Muscle of back (tissue), 11 donors: Measurements from ENCODE around the gene SUCLG2. TPM values are rescaled to one million over a fixed set of nuclear protein-coding genes. Genes with fewer than 3 reads are reported as not detected.

Experiments
- DNase-seq, 3 donors: peaks; one replicate each; pipeline versions ENCODE4 v3.0.0 to v3.0.0-alpha.2; 2013
- polyA plus RNA-seq, 10 donors: library from polyadenylated mRNA; unstranded; fragments of 120-200 nt; gene quantifications; one replicate each; pipeline ENCODE4 v1.2.1, GENCODE V29; 2013; ENCODE audit not compliant: insufficient read length in 10 of 10

Gene SUCLG2
- polyA plus RNA-seq, 10 donors = 28.6 to 41.4 (median 36.0) TPM

DNA sequence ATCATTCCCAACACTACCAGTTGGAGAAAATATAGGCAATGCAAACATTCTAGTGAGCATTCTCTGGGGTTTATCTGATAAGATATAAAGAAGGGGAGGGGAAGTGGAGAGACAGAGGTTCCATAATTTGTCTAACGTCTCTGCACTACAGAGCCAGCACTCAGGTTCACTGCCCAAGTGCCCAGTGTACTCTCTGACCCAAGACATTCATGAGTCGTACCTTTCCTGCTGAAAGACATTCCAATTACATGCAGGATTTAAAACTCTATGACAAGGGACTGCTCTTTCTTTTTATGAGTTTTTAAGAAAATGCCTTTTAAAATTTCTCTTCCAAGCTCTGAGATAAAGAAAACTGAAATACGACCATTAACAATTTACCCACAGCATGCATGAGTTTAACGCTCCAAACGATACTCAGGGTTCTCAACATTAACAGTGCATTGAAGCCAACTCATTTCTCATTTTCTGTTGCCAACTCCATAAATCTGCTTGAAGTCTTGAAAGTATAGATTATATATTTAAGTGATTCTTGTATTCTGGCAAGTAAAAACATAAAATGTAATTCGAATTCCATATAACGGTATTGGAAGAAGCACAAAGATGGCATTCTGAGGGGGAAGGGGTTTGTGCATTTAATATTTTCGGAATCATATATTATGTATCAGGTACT lies 193.4 kb downstream of the SUCLG2 start:
- DNase-seq = peak in 2 of 3 donors; percentile 3 to 11

DNA sequence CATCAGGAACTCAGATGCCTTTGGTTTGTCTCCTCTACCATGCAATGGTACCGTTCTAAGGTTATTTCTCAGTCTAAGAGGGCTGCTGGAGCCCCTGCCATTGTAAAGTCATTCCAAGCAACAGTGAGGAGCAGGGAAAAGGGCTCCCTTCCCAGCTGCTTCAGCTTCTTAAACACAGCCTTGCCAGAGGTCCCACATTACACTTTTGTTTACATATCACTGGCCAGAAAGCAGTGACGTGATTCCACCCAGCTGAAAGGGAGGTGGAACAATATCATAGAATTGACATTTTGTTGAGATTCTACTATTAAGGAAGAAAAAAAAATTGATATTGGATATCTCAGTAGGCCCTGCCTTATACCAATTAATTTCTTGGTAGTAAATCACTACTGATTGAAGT lies 194.6 kb downstream of the SUCLG2 start:
- no peak for DNase-seq

DNA sequence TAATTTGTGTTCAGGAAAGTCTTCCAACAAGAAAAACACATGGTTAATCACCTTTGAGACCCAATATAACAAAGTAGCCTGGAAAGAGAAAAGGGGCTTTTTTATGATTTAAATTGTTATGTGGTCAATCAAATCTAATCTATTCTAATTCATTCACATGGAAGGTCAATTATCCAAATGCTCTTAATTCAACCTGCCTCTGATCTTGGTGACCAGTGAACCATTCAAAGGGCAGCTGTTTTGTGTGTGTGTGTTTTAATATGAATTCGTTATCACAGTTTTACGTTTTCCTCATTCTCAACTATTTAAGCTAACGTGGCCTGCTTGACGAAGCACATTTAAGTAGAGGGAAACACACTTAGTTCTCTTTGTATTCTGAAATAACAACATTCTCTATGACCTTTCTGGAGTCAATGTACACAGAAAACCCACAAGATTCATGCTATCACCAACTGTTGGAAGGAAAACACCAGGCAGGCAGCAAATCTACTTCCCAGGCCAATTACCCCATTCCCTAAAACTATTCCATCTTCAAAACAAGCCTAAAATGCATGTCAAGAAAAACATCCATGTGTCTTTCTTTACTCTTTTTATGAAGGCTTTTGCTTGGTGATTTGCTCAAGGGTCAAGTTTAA lies 195.4 kb downstream of the SUCLG2 start:
- DNase-seq = no peak

DNA sequence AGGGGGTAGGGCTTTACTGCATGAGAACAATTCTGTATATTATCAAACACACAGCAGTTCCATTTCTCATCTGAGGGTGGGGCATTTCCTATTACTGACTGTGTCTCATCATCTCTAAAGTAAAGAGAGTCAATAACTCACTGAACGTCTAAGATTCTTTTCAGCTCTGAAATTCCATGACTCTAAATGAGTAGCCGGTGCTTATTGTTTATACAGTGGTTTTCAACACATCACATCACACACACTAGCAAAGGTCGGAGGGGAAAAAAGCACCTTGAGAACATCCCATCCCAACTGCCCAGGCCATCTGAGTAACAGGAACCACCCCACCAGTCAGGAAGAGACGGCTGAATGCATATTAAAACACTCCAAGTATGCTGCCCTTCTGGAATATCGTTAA lies 196.0 kb downstream of the SUCLG2 start:
- DNase-seq = no peak

DNA sequence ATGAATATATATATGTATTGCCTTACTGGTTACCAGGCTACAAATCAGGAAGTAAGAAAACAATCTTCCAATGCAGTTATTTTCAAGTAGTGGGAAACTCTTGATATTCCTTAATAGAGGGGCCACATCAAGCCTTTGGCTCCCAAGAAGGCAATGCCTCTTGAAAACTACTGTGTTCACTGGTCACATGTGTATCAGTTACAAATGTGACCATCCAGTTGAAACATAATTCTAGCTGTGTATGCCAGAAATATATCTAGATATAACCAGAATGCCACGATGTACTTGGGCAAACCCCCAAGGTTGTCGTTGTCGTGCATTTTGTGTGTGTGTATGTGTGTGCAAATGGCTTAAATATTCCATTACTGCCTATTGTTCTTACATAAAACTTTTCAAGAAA lies 200.8 kb downstream of the SUCLG2 start:
- no peak for DNase-seq

DNA sequence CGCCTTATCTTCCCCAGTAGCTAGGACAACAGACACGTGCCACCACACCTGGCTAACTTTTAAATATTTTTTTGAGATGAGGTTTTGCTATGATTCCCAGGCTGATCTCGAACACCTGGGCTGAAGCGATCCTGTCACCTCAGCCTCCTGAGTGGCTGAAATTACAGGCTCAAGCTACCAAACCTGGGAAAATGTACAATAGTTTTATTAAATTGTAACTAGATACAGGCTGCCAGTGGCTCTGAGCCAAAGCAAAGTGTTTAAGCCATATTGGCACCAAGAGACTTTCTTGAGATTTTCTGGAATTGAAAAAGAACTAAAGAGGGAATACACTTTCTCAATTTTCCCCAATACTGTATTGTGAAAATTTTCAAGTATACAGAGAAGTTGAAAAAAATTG lies 204.3 kb downstream of the SUCLG2 start:
- peak in 1 of 3 donors; percentile 3 for DNase-seq

DNA sequence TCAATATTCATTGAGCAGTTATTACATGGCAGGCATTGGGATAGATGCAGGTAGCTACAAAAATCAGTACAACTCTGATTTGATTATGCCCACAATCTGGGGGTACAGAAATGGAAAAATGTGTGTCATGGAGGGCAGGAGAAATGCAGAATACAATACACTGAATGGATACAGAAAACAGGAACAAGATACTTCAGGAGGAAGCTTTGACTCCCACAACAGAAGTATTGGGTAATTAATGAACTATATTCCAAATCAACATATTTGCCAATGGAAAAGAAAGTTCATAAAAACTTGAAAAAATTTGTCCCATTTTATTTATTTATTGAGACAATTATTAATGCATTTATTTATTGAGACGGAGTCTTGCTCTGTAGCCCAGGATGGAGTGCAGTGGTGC lies 207.0 kb downstream of the SUCLG2 start:
- DNase-seq = no peak

DNA sequence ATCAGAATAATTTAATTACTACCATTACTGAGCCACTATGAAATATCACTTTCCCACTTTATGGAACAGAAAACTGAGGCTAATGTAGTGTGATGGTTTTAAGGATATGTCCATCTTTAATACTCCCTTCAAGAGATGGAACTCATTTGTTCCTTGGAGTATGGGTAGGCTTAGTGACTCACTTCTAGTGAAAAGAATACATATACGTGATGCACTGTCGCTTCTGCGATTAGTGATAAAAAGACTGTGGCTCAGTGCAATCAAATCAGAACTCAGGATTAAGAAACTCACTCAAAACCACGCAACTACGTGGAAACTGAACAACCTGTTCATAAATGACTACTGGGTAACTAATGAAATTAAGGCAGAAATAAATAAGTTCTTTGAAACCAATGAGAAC lies 216.6 kb downstream of the SUCLG2 start:
- DNase-seq = no peak

DNA sequence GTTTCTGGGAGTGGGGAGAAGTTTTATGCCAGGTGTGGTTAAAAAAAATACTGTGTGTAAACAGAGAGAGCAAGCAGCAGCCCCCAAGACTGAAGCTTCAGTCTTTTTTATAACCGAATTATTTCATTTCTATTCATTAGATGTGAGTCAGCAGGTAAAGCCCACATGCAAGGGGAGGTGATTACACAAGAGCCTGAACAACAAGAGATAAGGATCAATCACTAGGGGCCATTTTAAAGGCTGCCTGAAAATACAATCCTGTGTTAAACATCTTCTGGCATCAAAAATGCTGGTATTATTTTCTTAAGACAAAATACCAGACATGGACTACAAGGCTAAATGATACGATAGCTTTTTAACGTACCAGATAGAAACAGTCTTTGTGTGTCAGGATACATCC lies 217.3 kb downstream of the SUCLG2 start:
- DNase-seq = no peak

DNA sequence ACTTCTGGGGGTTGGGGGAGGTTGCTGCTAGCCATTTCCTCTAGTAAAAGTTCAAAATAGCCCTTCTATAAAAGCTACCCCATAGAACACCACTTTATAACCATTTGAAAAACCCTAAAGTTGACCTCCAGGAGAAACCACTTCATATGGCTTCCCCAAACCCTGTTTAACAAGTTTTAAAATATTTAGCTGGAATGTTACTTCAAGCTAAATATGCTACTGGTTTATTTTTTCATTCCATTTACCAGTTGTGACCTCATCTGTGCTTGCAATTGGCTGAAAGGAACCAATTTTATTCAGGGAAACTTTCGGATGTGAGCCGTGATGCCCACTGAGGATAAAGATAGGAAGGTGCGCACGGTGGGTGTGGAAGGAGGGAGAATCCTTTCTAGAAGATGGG lies 221.3 kb downstream of the SUCLG2 start:
- DNase-seq = no peak

DNA sequence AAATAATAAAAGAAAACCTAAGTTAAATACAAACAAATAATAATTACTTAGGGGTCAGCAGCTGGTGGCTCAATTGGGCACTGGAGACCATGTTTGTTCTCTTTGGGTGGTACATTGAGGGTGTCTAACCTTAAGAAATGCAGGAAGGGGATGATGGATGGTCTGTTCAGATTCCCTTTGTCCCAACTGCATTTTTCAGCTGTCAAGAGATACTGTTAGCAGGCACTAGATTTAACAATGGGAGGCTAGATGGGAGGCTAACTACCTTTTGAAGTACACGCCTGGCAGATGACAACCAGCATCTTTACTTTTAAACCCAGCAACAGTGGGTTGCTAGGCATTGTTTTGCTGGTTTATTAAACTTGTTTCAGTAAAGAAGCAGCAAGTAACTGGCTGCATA lies 222.5 kb downstream of the SUCLG2 start:
- no peak for DNase-seq

DNA sequence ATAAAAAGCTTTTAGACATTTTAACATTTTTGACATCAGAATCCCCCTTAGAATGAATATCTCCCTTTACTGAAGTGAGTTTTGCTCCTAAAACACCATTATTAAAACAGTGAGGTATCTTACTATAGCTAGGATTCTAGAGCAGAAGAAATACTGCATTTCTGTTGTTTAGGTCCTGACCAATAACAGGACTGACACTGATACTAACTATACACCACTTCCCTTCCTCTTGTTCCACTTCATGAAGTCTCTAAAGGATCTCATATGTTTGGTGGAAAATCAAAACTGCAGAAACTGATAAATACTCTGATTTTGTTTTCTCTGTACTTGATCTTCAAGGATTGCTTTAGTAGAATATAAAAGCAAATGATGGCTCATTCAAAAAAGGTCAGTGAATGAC lies 230.7 kb downstream of the SUCLG2 start:
- DNase-seq = no peak

DNA sequence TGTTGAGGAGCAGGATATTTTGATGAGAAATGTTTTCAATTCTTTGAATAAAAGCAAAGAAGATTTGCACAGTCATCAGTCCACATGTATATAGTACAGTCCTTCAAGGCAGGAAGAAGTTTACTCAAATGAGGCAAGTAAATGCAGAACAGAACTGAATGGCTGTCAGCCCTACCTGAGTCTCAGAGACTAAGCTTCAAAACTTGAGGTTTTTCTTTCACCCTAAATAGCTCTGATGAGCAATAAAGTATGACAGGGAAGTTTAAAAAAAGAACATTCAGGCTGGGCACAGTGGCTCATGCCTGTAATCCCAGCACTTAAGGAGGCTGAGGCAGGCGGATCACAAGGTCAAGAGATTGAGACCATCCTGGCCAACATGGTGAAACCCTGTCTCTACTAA lies 232.5 kb downstream of the SUCLG2 start:
- DNase-seq = no peak

DNA sequence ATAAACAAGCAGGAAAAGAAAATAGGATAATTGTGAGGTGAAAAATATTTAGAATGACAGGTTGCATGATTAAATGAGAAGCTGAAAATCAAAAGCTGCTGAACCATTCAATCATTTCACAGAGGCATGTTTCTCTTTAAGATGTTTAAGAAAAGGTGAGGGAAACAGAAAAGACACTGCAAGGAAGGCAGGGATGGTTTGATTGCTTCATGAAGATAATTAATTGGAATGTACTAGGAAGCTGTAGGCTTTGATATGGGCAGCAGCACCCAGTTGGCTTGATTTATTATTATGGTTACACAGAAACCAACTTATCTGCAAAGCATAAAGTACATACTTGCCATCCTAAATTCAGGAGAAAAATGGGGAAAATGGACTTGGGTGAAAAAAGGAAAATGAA lies 234.6 kb downstream of the SUCLG2 start:
- no peak for DNase-seq

DNA sequence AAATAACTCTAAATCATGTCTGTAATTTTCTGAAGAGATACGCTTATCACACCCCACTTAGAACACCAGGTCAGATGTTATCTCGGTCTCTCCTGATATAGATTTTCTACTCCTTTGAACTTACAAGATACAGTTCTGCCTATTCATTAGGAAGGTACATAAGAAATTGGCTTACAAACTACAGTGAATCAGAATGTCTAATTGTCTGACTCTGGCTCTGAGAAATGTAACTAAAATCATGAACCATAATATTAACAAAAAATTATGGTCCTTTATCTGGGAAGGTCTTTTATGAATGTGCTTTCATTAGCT lies 235.2 kb downstream of the SUCLG2 start:
- DNase-seq = no peak

DNA sequence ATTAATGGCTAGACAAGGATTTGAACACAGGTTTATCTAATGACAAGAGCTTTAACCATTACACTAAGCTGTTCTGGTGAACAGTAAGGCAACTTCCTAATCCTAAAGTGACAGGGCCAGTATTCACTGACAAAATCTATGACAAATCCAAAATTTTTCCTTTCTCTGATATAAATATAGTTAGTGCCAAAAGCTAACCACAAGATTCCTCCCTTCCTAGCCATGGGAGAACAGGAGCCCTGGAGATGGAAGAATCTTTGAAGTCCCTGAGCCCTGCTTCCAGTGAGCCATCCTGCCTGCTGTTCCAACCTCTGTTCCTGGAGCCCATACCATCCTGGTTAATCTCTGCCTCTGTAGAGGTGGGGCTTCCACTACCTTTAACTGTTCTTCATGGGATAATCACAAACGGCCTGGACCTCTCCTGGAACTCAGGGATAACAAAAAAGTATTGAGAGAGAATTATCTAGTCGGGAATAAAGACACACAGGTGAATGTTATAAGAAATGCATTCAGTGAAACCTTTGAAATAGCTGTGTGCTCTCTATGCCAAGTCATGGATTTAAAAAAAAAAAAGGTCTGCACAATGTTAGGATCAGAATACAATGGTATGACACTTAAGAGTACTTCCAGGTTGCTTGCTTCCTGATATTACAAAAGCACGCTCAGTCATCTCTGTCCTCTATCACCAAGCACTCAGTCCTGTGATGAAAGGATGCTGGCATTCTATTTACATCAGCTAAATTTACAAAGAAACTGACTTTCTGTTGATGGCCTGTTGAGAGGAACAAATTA lies 235.8 kb downstream of the SUCLG2 start:
- no peak for DNase-seq

DNA sequence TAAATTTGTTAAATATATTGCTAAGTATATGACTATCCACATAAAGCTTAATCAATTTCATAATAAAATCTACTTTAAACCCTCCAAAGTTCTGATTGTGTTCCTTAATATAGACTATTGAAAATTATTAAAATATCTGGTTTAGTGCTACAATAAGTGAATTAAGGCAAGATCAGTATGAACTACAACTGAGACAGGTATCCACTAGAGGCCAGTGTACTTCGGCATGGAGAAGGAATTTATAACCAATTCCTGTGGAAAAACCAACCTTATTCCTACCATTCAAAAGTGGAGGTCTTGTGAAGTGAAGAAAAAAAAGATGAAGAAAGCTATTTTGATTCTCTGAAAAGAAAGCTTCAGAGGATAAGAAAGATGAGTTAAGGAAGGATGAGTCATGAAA lies 237.7 kb downstream of the SUCLG2 start:
- no peak for DNase-seq

DNA sequence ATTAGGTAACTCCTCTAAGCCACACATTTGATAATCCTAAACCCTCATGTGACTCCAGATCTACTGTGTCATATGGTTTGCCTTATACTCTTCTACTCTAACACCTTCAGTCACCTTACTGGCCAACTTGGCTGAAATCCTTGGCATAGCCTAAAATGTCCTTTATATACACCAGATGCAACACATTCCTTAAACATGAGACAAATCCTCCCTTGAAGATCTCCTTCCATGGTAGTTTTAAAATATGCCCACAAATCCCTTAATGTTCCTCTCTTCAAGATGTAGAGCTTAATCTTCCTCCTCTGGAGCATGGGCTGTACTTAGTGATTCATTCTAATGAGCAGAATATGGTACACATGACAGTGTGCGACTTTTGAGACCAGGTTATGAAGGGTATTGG lies 238.9 kb downstream of the SUCLG2 start:
- DNase-seq = no peak

DNA sequence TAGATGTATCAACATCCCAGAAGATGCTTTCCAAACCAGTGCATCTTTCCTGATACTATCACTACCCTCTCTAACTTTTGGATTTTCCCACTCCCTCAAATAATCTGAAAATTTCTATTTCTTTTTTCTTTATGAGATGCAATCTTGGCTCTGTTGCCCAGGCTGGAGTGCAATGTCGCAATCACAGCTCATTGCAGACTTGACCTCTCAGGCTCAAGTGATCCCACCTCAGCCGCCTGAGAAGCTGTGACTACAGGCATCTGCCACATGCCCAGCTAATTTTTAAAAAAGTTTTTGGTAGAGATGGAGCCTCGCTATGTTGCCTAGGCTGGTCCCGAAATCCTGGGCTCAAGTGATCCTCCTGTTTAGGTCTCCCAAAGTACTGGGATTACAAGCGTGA lies 239.7 kb downstream of the SUCLG2 start:
- no peak for DNase-seq

DNA sequence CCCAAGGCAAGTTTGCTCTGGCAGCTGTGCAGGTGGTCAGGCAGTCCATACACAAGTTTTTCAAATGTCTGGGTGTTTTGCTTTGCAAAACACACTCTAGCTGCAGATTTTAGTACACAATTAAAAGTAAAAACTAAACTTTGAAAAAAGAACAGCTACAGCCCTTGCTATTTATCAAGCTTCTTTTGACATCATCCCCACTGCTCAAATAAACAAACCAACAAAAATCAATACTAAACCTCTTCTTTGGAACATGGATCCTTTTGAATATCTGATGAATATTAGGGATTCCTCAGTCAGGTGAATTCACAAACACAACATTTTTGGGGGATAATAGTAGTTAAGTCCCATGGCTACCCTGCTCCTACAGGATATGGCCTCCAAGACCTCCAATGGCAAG lies 249.2 kb downstream of the SUCLG2 start:
- no peak for DNase-seq

DNA sequence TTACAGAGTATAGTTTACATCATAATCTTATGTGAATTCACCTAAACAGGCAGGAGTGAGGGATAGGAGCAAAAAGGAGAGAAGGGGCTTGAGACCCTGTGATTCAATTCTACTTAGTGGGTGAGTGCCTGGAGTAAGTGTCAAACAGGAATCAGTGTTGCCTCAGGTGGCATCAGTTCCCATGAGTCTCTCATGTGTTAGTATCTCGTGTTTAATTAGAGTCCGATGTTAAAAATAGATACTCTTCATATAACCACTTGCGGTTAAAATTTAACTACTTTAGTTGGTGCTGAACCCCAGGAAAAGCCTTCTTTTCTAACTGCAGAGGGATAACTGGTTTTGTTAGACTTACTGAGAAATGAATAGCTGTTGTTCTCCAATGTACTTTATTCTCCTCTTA lies 251.5 kb downstream of the SUCLG2 start:
- DNase-seq = no peak

DNA sequence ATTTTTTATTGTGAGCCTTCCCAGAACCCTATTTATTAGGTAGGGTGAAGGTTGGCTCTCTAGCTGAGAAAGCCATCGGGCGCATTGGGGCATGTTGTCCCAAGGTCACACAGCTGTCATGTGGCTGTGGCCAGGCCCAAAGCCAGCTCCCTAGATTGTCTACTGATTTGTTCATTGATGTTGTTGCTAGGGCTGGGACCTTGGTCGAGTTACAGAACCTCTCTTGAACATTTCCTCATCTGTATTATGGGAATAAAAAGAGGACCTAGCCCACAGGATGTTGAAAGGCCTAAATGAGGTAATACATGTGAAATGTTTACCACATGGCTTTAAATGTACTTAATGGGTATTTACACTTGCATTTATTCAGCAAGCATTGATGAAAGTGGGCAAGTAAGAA lies 252.5 kb downstream of the SUCLG2 start:
- DNase-seq = no peak

DNA sequence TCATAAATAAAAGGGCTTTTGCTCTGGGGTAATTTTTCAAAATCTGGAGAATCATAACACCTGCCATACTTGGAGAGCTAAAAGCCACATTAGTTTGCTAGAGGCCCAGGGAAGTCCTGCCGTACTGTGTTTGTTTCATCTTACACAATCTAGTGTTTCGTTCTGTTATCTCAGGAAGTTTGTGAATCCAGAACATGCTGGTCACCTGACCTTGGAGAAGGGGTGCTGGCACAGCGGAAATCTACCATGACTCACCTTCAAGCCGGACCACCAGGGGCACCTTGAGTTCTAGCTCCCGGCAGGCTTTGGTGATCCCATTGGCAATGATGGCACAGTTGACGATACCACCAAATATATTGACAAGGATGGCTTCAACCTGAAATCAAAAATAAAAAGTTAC lies 253.9 kb downstream of the SUCLG2 start:
- DNase-seq = no peak

DNA sequence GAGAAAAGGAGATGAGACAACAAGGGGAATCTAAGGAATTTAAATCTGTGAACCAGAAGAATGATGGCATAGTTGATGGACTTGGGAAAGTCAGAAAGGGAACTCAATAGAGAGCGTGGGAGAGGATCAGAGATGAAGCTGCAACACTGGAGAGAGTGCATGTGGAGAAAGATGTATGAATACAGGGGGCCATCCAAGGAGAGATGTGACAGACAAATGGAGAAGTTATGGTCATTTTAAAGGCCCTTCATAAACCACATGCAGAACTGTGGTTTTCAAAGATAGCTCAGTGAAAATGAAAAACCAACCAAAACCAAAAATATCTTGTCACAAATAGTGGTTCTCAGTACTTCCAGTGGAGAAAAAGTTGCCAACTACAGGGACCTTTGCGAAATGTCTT lies 265.2 kb downstream of the SUCLG2 start:
- no peak for DNase-seq
